ENCODE results near the gene SLC9A1.
"Not testable (repeated sequence)": the region's sequence is repeated elsewhere in the genome, so short reads cannot be mapped to it uniquely, and the experiment has no call there.

Gene SLC9A1

DNA sequence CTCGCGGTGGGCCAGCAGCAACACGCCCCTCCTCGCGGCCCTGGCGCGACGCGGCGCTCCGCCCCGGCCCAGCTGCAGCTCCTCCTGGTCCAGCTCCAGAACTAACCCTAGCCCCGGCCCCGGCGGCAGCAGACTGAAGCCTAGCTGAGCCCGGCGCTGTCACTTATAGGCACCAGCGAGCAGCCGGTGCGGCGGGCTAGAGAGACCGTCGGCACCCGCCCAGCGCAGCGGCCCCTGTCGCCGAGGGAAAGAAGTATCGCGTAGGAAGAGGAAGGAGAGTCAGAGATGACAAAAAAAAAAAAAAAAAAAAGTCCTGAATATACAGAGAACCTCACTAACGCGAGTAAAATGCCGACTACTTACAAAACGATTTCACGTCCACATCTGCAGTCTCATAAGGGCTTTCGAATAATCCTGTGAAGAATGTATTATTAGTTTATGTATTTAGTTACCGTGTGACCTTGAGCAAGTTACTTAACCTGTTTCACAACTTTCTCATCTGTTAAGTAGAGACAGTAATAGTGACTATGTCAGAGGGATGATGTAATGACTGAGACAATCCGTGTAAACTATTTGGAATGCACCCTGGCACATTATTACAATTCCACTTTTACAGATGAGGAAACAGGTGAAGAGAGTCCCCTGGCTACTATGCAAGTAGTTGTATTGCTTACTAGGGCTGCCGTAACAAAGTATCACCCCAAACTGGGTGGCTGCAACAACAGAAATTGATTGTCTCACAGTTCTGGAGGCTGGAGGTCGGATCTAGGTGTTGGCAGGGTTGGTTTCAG is at the start of gene SLC9A1:
Gene SLC9A1, minus strand, starts transcription at position 135 of the 791 bp plus-strand sequence. CDS start 791 bp downstream, outside the sequence.
- peak; percentile 93 for DNase-seq (ENCODE audit: low read depth)

DNA sequence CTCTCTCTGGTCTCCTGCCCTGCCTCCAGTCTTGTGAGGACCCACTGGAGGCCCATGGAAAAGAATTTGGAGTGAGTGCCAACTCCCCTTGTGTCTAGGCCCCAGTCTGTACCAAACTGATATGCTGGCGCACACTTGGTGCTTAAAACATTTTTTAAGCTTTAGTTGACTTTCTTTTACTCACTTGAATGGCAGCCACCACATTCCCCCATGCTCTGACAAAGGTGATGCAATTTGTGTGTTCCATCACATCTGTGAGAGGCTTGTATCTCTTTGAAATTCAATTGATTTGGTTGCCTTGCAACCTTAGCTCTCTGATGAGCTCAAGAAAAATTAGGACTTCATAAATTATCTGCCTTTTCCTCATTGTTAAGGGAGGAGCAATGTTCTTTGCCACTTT is 49.0 kb upstream of the SLC9A1 start:
- DNase-seq (ENCODE audit: low read depth) = no peak

- no peak for DNase-seq (ENCODE audit: low read depth)
Measured at GRCh38 chr1:27201295-27201694, 46.4 kb upstream of the SLC9A1 start.

DNA sequence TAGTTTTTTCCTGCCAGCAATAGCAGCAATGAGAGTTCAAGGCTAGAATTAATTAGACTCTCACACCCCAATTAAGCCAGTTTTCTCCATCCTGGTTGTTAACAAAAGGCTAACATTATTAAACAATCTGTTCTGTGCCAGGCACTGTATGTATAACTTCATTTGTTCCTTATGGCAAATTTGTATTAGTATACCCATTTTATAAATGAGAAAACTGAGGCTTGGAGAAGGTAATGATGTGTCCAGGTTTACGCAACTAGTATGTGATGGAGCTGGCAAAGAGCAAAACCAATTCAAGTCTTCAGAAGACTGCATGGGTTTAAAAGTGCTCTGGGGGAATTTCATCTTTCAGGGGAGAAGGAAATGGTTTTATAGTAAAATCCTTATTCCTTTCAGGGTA is 38.3 kb upstream of the SLC9A1 start:
- no peak for DNase-seq (ENCODE audit: low read depth)

DNA sequence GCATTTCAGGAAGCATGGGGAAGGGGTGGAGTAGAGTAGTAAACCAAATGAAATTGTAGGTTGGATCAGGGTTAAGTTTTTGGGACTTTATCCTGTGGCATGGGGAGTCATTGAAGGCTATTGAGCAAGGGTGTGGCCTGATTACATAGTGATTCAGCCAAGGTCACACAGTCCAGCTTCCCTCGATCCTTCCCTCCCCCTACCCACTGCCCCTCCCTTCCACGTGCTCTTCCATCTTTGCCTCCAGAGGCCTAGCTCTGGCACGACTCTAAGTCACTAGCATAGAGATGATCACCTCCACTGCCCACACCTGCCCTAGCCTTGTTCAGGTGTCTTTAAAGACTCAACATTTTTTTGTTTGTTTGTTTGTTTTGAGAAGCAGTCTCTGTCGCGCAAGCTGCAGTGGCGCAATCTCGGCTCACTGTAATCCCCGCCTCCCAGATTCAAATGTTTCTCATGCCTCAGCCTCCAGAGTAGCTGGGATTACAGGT is 37.2 kb upstream of the SLC9A1 start:
- DNase-seq (ENCODE audit: low read depth) = no peak

- not testable (repeated sequence) for DNase-seq (ENCODE audit: low read depth)
Measured at GRCh38 chr1:27184665-27185064, 29.7 kb upstream of the SLC9A1 start.

GRCh38 chr1:27179979-27180378 is 25.1 kb upstream of the SLC9A1 start:
- DNase-seq (ENCODE audit: low read depth) = no peak

DNA sequence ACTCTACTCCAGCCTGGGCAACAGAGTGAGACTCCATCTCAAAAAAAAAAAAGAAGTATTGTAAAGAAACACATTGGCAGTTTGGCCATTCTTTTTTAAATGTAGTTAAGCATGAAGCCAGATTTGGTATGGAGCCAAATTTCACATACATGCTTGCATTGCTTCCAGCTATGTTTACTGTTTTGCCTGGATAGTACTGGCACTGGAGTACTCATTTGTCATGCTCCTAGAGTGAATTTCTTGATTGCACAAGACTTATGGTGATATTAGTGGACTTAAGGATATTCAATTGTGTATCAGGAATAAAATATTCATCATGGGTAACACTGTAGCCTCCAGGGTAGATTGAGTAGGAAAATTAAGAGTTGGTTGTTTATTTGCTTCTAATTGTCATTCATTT is 24.5 kb upstream of the SLC9A1 start:
- no peak for DNase-seq (ENCODE audit: low read depth)

- DNase-seq (ENCODE audit: low read depth) = no peak
Measured at GRCh38 chr1:27176954-27177353, 22.0 kb upstream of the SLC9A1 start.

DNA sequence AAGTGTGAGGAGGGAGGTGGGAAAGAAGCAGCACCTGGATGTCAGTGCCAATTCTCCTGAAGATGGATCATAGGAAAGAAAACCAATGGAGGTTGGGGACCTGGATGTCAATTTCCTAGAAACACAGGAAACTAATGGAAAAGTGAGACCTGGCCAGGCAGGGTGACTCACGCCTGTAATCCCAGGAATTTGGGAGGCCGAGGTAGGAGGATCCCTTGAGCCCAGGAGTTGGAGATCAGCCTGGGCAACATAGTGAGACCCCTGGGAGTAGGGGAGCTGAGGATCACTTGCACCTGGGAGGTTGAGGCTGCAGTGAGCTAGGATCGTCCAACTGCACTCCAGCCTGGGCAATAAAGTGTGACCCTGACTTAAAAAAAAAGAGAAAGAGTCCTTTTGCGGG is 21.4 kb upstream of the SLC9A1 start:
- no peak for DNase-seq (ENCODE audit: low read depth)

- DNase-seq (ENCODE audit: low read depth) = not testable (repeated sequence)
Measured at GRCh38 chr1:27172992-27173391, 18.1 kb upstream of the SLC9A1 start.

DNA sequence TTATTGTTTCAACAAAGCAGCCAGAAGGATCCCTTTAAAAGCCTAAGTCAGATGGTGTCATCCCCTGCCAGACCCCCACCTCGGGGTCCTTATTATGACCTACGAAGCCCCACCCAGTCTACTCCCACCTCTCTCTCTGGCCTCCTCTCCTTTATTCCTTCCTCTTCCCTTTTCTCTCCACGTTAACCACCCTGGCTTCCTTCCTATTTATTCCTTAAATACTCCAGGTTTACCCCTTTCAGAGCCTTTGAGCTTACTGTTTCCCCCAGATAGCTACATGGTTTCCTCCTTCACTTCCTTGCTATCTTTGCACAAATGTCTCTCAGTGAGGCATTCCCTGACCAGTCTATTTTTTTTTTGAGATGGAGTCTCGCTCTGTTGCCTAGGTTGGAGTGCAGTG is 12.0 kb upstream of the SLC9A1 start:
- DNase-seq (ENCODE audit: low read depth) = peak; percentile 51

DNA sequence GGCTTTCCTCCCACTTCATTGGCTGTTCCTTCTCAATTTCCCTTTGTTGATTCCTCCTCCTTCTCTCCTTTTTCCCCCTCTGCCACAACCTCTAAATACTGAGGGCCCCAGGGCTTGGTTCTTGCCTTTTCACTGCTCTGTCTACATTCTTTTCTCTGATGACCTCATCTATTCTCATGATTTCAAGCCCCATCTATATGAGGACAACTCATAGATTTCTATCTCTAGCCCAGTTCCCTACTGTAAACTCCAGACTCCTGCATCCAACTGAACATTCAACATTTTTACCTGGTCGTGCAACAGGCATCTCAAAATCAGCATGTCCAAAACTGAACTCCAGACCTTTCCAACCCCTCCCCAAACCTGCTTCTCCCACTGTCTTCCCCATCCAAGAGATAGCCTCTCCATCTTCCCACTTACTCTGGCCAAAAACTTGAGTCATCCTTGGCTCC is 11.5 kb upstream of the SLC9A1 start:
- no peak for DNase-seq (ENCODE audit: low read depth)

- DNase-seq (ENCODE audit: low read depth) = no peak
Measured at GRCh38 chr1:27163093-27163492, 8.2 kb upstream of the SLC9A1 start.

GRCh38 chr1:27162090-27162489 is 7.2 kb upstream of the SLC9A1 start:
- no peak for DNase-seq (ENCODE audit: low read depth)

- DNase-seq (ENCODE audit: low read depth) = no peak
Measured at GRCh38 chr1:27161594-27161993, 6.7 kb upstream of the SLC9A1 start.

DNA sequence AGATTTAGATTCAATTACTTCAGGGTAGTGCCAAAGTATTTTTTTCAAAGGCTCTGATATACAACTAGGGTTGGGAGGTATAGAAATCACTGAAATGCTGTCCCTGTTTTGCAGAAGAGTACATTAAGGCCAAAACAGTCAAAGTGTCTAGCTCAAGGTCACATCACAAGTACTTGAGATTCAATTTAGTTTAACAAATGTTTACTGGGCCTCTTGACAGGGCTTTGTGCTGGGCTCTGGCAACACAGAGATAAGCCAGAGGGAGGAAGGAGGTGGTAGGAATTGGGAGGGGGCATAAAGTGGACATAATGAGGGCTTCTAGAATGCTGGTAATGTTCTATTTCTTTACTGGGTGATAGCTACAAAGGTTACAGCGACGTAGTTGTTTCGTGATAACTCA is 2.3 kb upstream of the SLC9A1 start:
- peak; percentile 54 for DNase-seq (ENCODE audit: low read depth)

- no peak for DNase-seq (ENCODE audit: low read depth)
Measured at GRCh38 chr1:27154469-27154990, 395 bp downstream of the SLC9A1 start.

DNA sequence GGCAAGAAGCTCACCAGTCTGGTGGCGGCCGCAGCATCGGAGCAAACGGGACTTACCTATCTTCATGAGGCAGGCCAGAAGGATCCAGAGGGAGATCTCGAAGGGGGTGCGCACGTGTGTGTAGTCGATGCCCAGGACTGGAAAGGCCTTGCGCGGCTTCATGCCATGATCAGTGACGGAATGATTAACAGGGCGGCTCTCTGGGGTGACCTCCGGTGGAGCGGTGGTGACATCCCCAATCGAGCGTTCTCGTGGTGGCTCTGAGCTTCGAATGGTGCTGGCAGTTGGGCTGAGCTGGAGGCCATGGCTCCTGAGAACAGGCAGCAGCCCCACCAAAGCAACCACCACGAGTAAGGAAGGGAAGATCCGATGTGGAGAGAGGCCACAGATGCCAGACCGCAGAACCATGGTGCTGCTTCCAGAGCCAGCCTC is 982 bp downstream of the SLC9A1 start:
- DNase-seq (ENCODE audit: low read depth) = no peak

DNA sequence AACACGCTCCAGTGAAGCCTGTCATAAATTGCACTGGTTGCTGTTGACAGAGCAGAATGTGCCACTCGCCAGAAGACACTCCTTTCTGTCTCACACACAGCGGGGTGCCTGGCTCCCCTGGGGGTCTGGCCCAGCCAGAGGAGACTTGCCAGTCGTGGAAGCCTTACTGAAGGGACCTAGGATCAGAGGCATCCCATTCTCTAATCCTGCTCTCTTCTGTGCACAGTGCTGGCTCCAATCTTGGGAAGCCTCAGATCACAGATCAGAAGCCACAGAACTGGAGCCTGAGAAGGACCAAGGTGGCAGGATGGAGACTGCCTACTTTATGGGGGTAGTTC is 1.4 kb downstream of the SLC9A1 start:
- no peak for DNase-seq (ENCODE audit: low read depth)

GRCh38 chr1:27152829-27153548 is 1.9 kb downstream of the SLC9A1 start:
- DNase-seq (ENCODE audit: low read depth) = no peak

- no peak for DNase-seq (ENCODE audit: low read depth)
Measured at GRCh38 chr1:27152004-27152828, 2.7 kb downstream of the SLC9A1 start.

All from CMK (cell line).